HG02610 (cell line): Measurements from ENCODE around the gene BCL11A.
A peak's percentile ranks its signal among the peaks of the same experiment; 100 is the strongest.

Source experiments
- ATAC-seq: cut with Tn5 transposase; IDR thresholded peaks from one replicate; pipeline ENCODE4 v1.9.1; 2021; ENCODE audit warnings: mild to moderate bottlenecking, moderate library complexity; ENCODE audit not compliant: unreplicated experiment

BCL11A gene

GRCh38 chr2:60553495-60554073 is at the start of gene BCL11A:
Gene BCL11A (minus strand): TSS chr2:60553654. CDS start chr2:60553270, 384 bp downstream.
- peak; percentile 10 for ATAC-seq

GRCh38 chr2:60602828-60603532 is 49.5 kb upstream of the BCL11A start:
- no peak for ATAC-seq

GRCh38 chr2:60602388-60602787 is 48.9 kb upstream of the BCL11A start:
- no peak for ATAC-seq

GRCh38 chr2:60598271-60598670 is 44.8 kb upstream of the BCL11A start:
- no peak for ATAC-seq

- no peak for ATAC-seq
Measured at GRCh38 chr2:60597346-60597745, 43.9 kb upstream of the BCL11A start.

- ATAC-seq: no peak
Measured at GRCh38 chr2:60596411-60596810, 43.0 kb upstream of the BCL11A start.

- no peak for ATAC-seq
Measured at GRCh38 chr2:60595953-60596352, 42.5 kb upstream of the BCL11A start.

GRCh38 chr2:60589104-60589503 is 35.6 kb upstream of the BCL11A start:
- no peak for ATAC-seq

- no peak for ATAC-seq
Measured at GRCh38 chr2:60586081-60586480, 32.6 kb upstream of the BCL11A start.

GRCh38 chr2:60585276-60585675 is 31.8 kb upstream of the BCL11A start:
- ATAC-seq: no peak

- ATAC-seq: no peak
Measured at GRCh38 chr2:60583604-60584003, 30.1 kb upstream of the BCL11A start.

GRCh38 chr2:60581433-60582282 is 28.2 kb upstream of the BCL11A start:
- peak; percentile 95 for ATAC-seq

GRCh38 chr2:60577682-60578283 is 24.3 kb upstream of the BCL11A start:
- no peak for ATAC-seq

- no peak for ATAC-seq
Measured at GRCh38 chr2:60573251-60573650, 19.8 kb upstream of the BCL11A start.

GRCh38 chr2:60570251-60570650 is 16.8 kb upstream of the BCL11A start:
- ATAC-seq: no peak

- ATAC-seq: no peak
Measured at GRCh38 chr2:60569680-60570111, 16.2 kb upstream of the BCL11A start.

- no peak for ATAC-seq
Measured at GRCh38 chr2:60567919-60568768, 14.7 kb upstream of the BCL11A start.

GRCh38 chr2:60567096-60567495 is 13.6 kb upstream of the BCL11A start:
- no peak for ATAC-seq

- no peak for ATAC-seq
Measured at GRCh38 chr2:60565472-60565871, 12.0 kb upstream of the BCL11A start.
